ENCODE data around the gene GALNT16. TPM values are rescaled to one million over a fixed set of nuclear protein-coding genes. Genes with fewer than 3 reads are reported as not detected.

GALNT16 gene
- total RNA-seq, 1 donor from 2014 or later, result 8.2 TPM

DNA sequence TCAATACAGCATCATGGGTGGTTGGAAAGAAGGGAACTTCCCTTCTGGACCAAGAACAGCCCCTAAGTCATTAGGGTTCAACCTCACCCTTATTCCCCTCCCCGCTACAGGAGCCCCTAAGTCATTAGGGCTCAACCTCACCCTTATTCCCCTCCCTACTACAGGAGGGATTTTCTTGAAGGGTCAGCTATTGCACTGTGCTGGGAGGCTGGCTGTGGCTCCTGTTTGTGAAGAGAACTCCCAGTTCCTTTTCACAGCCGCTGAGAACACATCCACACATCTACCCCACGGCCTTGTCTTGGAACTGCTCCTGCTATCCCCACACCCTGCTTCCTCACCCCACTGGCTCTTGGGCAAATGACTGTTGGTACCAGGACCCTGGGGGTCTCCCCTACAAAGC is 93.2 kb downstream of the GALNT16 start:
- Mint-ChIP-seq H3K27me3 (ENCODE audit: low read depth) (peaks cover 2% of the 10 kb centered on the region), H3K36me3 (no peaks in the 10 kb centered on the region), H3K27ac (no peak overlapping the region), H3K4me1 (peaks cover 18% of the 10 kb centered on the region), H3K9me3 (no peaks in the 10 kb centered on the region), H3K4me3 (no peak overlapping the region)
- no peak for TF ChIP-seq CTCF (IDR thresholded peaks at IDR 0.05; ENCODE audit: unreplicated experiment)
- DNase-seq (ENCODE audit: low spot score in 2 of 2, unreplicated experiment in 2 of 2), result no peak

- no peak for TF ChIP-seq CTCF (IDR thresholded peaks at IDR 0.05; ENCODE audit: unreplicated experiment)
- no peaks in the 10 kb centered on the region for H3K36me3 Mint-ChIP-seq
- no peak overlapping the region for H3K27ac Mint-ChIP-seq
- H3K4me1 Mint-ChIP-seq, result peaks cover 18% of the 10 kb centered on the region
- no peaks in the 10 kb centered on the region for H3K9me3 Mint-ChIP-seq
- H3K27me3 Mint-ChIP-seq (ENCODE audit: low read depth), result peaks cover 2% of the 10 kb centered on the region
- DNase-seq (ENCODE audit: low spot score in 2 of 2, unreplicated experiment in 2 of 2), result no peak
- no peak overlapping the region for H3K4me3 Mint-ChIP-seq
Measured at GRCh38 chr14:69354383-69355153, 94.6 kb downstream of the GALNT16 start.

- Mint-ChIP-seq H3K27me3 (ENCODE audit: low read depth) (peaks cover 2% of the 10 kb centered on the region), H3K27ac (peak overlapping the region; percentile 31), H3K9me3 (no peaks in the 10 kb centered on the region), H3K4me1 (peaks cover 18% of the 10 kb centered on the region), H3K36me3 (no peaks in the 10 kb centered on the region), H3K4me3 (no peak overlapping the region)
- DNase-seq (ENCODE audit: low spot score in 2 of 2, unreplicated experiment in 2 of 2), result no peak
- TF ChIP-seq CTCF (IDR thresholded peaks at IDR 0.05; ENCODE audit: unreplicated experiment), result no peak
Measured at GRCh38 chr14:69355154-69355597, 95.2 kb downstream of the GALNT16 start.

GRCh38 chr14:69355607-69356281 is 95.8 kb downstream of the GALNT16 start:
- TF ChIP-seq CTCF (IDR thresholded peaks at IDR 0.05; ENCODE audit: unreplicated experiment), result no peak
- Mint-ChIP-seq H3K27ac (peak overlapping the region; percentile 31), H3K4me3 (no peak overlapping the region), H3K4me1 (peaks cover 18% of the 10 kb centered on the region), H3K9me3 (no peaks in the 10 kb centered on the region), H3K36me3 (no peaks in the 10 kb centered on the region), H3K27me3 (ENCODE audit: low read depth) (peaks cover 2% of the 10 kb centered on the region)
- DNase-seq (ENCODE audit: low spot score in 2 of 2, unreplicated experiment in 2 of 2), result no peak

GRCh38 chr14:69356903-69357543 is 97.1 kb downstream of the GALNT16 start:
- Mint-ChIP-seq H3K9me3 (no peaks in the 10 kb centered on the region), H3K4me1 (peaks cover 18% of the 10 kb centered on the region), H3K27me3 (ENCODE audit: low read depth) (peaks cover 2% of the 10 kb centered on the region), H3K36me3 (no peaks in the 10 kb centered on the region), H3K27ac (no peak overlapping the region), H3K4me3 (no peak overlapping the region)
- DNase-seq (ENCODE audit: low spot score in 2 of 2, unreplicated experiment in 2 of 2), result no peak
- no peak for TF ChIP-seq CTCF (IDR thresholded peaks at IDR 0.05; ENCODE audit: unreplicated experiment)
